H9 (cell line): ENCODE data around the gene SPAG17. TPM values are rescaled to one million over a fixed set of nuclear protein-coding genes. Genes with fewer than 3 reads are reported as not detected.

Experiments
- DNase-seq: peaks from one replicate; pipeline ENCODE4 v3.0.0-alpha.2; 2017
- H2AFZ ChIP-seq: one replicate; pipeline ENCODE4 v1.6.1; 2013; ENCODE audit warnings: mild to moderate bottlenecking, low read length, control low read depth, moderate library complexity
- H2AK5ac ChIP-seq: 2 replicates; pipeline ENCODE4 v1.6.1; 2013; ENCODE audit warnings: low read length, control low read depth, mixed read lengths; ENCODE audit not compliant: insufficient read length
- H2BK120ac ChIP-seq: one replicate; pipeline ENCODE4 v1.6.1; 2013; ENCODE audit warnings: low read depth, mild to moderate bottlenecking, low read length, control low read depth, inconsistent platforms; ENCODE audit not compliant: poor library complexity, severe bottlenecking
- H2BK12ac ChIP-seq: 2 replicates; pipeline ENCODE4 v1.6.1; 2013; ENCODE audit warnings: low read length, control low read depth, mixed read lengths, low read depth; ENCODE audit not compliant: insufficient read length
- H2BK15ac ChIP-seq: 2 replicates; pipeline ENCODE4 v1.6.1; 2013; ENCODE audit warnings: low read depth, low read length, control low read depth
- H2BK20ac ChIP-seq: one replicate; pipeline ENCODE4 v1.6.1; 2013; ENCODE audit warnings: low read depth, mild to moderate bottlenecking, low read length, control low read depth, inconsistent platforms; ENCODE audit not compliant: poor library complexity, severe bottlenecking
- H2BK5ac ChIP-seq: 2 replicates; pipeline ENCODE4 v1.6.1; 2013; ENCODE audit warnings: low read length, control low read depth, mixed read lengths; ENCODE audit not compliant: insufficient read length
- H3K14ac ChIP-seq: 2 replicates; pipeline ENCODE4 v1.6.1; 2013; ENCODE audit warnings: low read length, control low read depth; ENCODE audit not compliant: insufficient read depth
- H3K18ac ChIP-seq: 2 replicates; pipeline ENCODE4 v1.6.1; 2013; ENCODE audit warnings: low read depth, mild to moderate bottlenecking, mixed read lengths, low read length, control low read depth; ENCODE audit not compliant: insufficient read length
- H3K23ac ChIP-seq: 2 replicates; pipeline ENCODE4 v1.6.1; 2013; ENCODE audit warnings: low read length, control low read depth, mixed read lengths, low read depth; ENCODE audit not compliant: insufficient read length
- H3K23me2 ChIP-seq: 2 replicates; pipeline ENCODE4 v1.6.1; 2013; ENCODE audit warnings: low read depth, mild to moderate bottlenecking, mixed read lengths, low read length, control low read depth; ENCODE audit not compliant: insufficient read length, poor library complexity, severe bottlenecking
- H3K27ac ChIP-seq: 2 replicates; pipeline ENCODE4 v1.5.1; 2013; ENCODE audit warnings: low read length, control low read depth, mixed read lengths, low read depth; ENCODE audit not compliant: insufficient read length
- H3K27me3 ChIP-seq: 2 replicates; pipeline ENCODE4 v1.6.1; 2013; ENCODE audit warnings: low read length, control low read depth, inconsistent platforms; ENCODE audit not compliant: insufficient read depth
- H3K4ac ChIP-seq: 2 replicates; pipeline ENCODE4 v1.6.1; 2013; ENCODE audit warnings: low read depth, mild to moderate bottlenecking, control low read depth, inconsistent platforms, low read length, moderate library complexity
- H3K4me1 ChIP-seq: 2 replicates; pipeline ENCODE4 v1.6.1; 2013; ENCODE audit warnings: low read length, control low read depth, inconsistent platforms; ENCODE audit not compliant: insufficient read depth
- H3K4me2 ChIP-seq: 2 replicates; pipeline ENCODE4 v1.6.1; 2013; ENCODE audit warnings: low read length, control low read depth, mixed read lengths; ENCODE audit not compliant: insufficient read length, insufficient read depth
- H3K56ac ChIP-seq: 2 replicates; pipeline ENCODE4 v1.6.1; 2013; ENCODE audit warnings: low read depth, mild to moderate bottlenecking, mixed read lengths, low read length, control low read depth; ENCODE audit not compliant: insufficient read length
- H3K79me1 ChIP-seq: 2 replicates; pipeline ENCODE4 v1.6.1; 2013; ENCODE audit warnings: low read depth, mild to moderate bottlenecking, moderate library complexity, low read length, control low read depth, inconsistent platforms; ENCODE audit not compliant: insufficient read depth, poor library complexity, severe bottlenecking
- H3K79me2 ChIP-seq: 2 replicates; pipeline ENCODE4 v1.6.1; 2013; ENCODE audit warnings: low read length, control low read depth, inconsistent platforms; ENCODE audit not compliant: insufficient read depth
- H3K9ac ChIP-seq: 2 replicates; pipeline ENCODE4 v1.6.1; 2013; ENCODE audit warnings: low read length, control low read depth, mixed read lengths; ENCODE audit not compliant: insufficient read length; ENCODE audit errors: extremely low read depth
- H3K9me3 ChIP-seq: one replicate; pipeline ENCODE4 v1.6.1; 2013; ENCODE audit warnings: low read depth, low read length, inconsistent platforms; ENCODE audit not compliant: control insufficient read depth
- H3T11ph ChIP-seq: one replicate; pipeline ENCODE4 v1.6.1; 2013; ENCODE audit warnings: mild to moderate bottlenecking, low read length, control low read depth, inconsistent platforms
- H4K20me1 ChIP-seq: one replicate; pipeline ENCODE4 v1.6.1; 2013; ENCODE audit not compliant: control insufficient read depth, insufficient read length, insufficient read depth
- H4K5ac ChIP-seq: 2 replicates; pipeline ENCODE4 v1.6.1; 2013; ENCODE audit warnings: low read depth, mild to moderate bottlenecking, mixed read lengths, low read length, control low read depth; ENCODE audit not compliant: insufficient read length
- H4K8ac ChIP-seq: replicated peaks from 2 replicates; pipeline ENCODE4 v1.6.1; 2013; ENCODE audit warnings: low read length, control low read depth, mixed read lengths, low read depth; ENCODE audit not compliant: insufficient read length
- H4K91ac ChIP-seq: 2 replicates; pipeline ENCODE4 v1.6.1; 2013; ENCODE audit warnings: low read depth, mild to moderate bottlenecking, moderate library complexity, mixed read lengths, low read length, control low read depth; ENCODE audit not compliant: insufficient read length
- H3K27ac Mint-ChIP-seq, 3 experiments: 2 replicates in 2 of 3; 3 replicates in 1 of 3; pipeline ENCODE4 v1.8.0; 2020 to 2021; ENCODE audit warnings: mixed read lengths in 3 of 3, mild to moderate bottlenecking in 1 of 3, moderate library complexity in 1 of 3
- H3K27me3 Mint-ChIP-seq: 2 replicates; pipeline ENCODE4 v1.8.0; 2021; ENCODE audit warnings: low read depth, mild to moderate bottlenecking, moderate library complexity, mixed read lengths
- H3K36me3 Mint-ChIP-seq, 3 experiments: 2 replicates in 2 of 3; 3 replicates in 1 of 3; pipeline ENCODE4 v1.8.0; 2020 to 2021; ENCODE audit warnings: low read depth in 3 of 3, mixed read lengths in 3 of 3; ENCODE audit not compliant: insufficient read depth in 1 of 3
- H3K4me1 Mint-ChIP-seq, 2 experiments: 2 replicates each; pipeline ENCODE4 v1.8.0; 2020; ENCODE audit warnings: mixed read lengths in 2 of 2
- H3K4me3 Mint-ChIP-seq, 2 experiments: 2 replicates in 1 of 2; 3 replicates in 1 of 2; pipeline ENCODE4 v1.8.0; 2020 to 2021; ENCODE audit warnings: mild to moderate bottlenecking in 2 of 2, mixed read lengths in 2 of 2, moderate library complexity in 1 of 2
- H3K9me3 Mint-ChIP-seq, 2 experiments: 2 replicates in 1 of 2; 3 replicates in 1 of 2; pipeline ENCODE4 v1.8.0; 2020; ENCODE audit warnings: mild to moderate bottlenecking in 2 of 2, mixed read lengths in 2 of 2, moderate library complexity in 1 of 2
- CTCF ChIP-seq: fragments of 200-600 bp; sonication (generic); conservative IDR thresholded peaks from 3 replicates; pipeline ENCODE4 v1.8.0; 2021; ENCODE audit warnings: antibody characterized with exemption, mild to moderate bottlenecking
- WGBS: extraction: QIAGEN DNeasy Blood & Tissue Kit; methylation state at CpG from one replicate; pipeline ENCODE4 v1.1.7; 2013; ENCODE audit warnings: missing lambda C conversion rate, low lambda C conversion rate, mixed read lengths; ENCODE audit not compliant: insufficient read length; ENCODE audit errors: extremely low coverage; 5-methylcytosine and 5-hydroxymethylcytosine counted together
- total RNA-seq: library from RNA; stranded (reverse); gene quantifications from 2 replicates; pipeline ENCODE4 v1.2.1, GENCODE V29; 2021

Gene SPAG17
- total RNA-seq, 1 experiment from 2014 or later = 0.37 TPM

GRCh38 chr1:118136187-118136941 is 48.7 kb downstream of the SPAG17 start:
- H2BK12ac ChIP-seq = no peak overlapping the region
- no peak overlapping the region for H3K27ac ChIP-seq
- no peak overlapping the region for H2BK20ac ChIP-seq
- H2AFZ ChIP-seq = no peak overlapping the region
- DNase-seq = no peak
- Mint-ChIP-seq H3K4me3 (no peak overlapping the region), H3K27ac (no peak overlapping the region; a peak in 1 of 7 replicates), H3K9me3 (peaks cover 0 to 6% of the 10 kb centered on the region in 2 experiments; a peak in 2 of 5 replicates), H3K4me1 (peaks cover 11 to 20% of the 10 kb centered on the region in 2 experiments), H3K36me3 (peaks cover 0 to 3% (median 0%) of the 10 kb centered on the region in 3 experiments; a peak in 1 of 7 replicates), H3K27me3 (no peaks in the 10 kb centered on the region)
- no peak overlapping the region for H3K56ac ChIP-seq
- H2BK5ac ChIP-seq = no peak overlapping the region
- no peak overlapping the region for H3K14ac ChIP-seq
- no peak overlapping the region for H2BK120ac ChIP-seq
- no peak overlapping the region for H3K23ac ChIP-seq
- no peak overlapping the region for H3T11ph ChIP-seq
- no peak overlapping the region for H3K9ac ChIP-seq
- H3K79me1 ChIP-seq = no peaks in the 10 kb centered on the region
- no CpG with 5 or more reads among the region's 8 CpGs for WGBS
- no peak overlapping the region for H2AK5ac ChIP-seq
- no peaks in the 10 kb centered on the region for H3K27me3 ChIP-seq
- no peaks in the 10 kb centered on the region for H3K23me2 ChIP-seq
- peaks cover 7% of the 10 kb centered on the region; the same call in 1 of the 2 replicates for H3K4me1 ChIP-seq
- H4K8ac ChIP-seq = no peak overlapping the region
- H4K91ac ChIP-seq = no peak overlapping the region
- H3K4me2 ChIP-seq = no peak overlapping the region
- no peaks in the 10 kb centered on the region for H4K20me1 ChIP-seq
- no peak overlapping the region for H2BK15ac ChIP-seq
- H4K5ac ChIP-seq = no peak overlapping the region
- no peak overlapping the region for H3K18ac ChIP-seq
- H3K79me2 ChIP-seq = no peaks in the 10 kb centered on the region
- H3K4ac ChIP-seq = no peak overlapping the region
- H3K9me3 ChIP-seq = no peaks in the 10 kb centered on the region
- TF ChIP-seq CTCF = no peak
